WTC11 (cell line): ENCODE results near the gene SMG1. TPM values are rescaled to one million over a fixed set of nuclear protein-coding genes. Genes with fewer than 3 reads are reported as not detected.

ENCODE experiments used
- ATAC-seq: fragments of 200-7000 bp; cut with Tn5 transposase; 2 replicates; pipeline ENCODE4 v1.10.0; 2021; ENCODE audit warnings: mild to moderate bottlenecking, moderate library complexity
- CTCF ChIA-PET: fragments of 300-600 bp; sonication (Branson Sonifier 250); formaldehyde crosslinking; loops from one replicate; lab custom pipeline; 2021; ENCODE audit warnings: antibody characterized with exemption; lab: Charles Lee
- POLR2A ChIA-PET: fragments of 350-600 bp; sonication (Branson Sonifier 250); formaldehyde crosslinking; loops from one replicate; lab custom pipeline; 2021; ENCODE audit warnings: antibody characterized with exemption; lab: Charles Lee
- DNase-seq: peaks from one replicate; pipeline ENCODE4 v3.0.0; 2021; ENCODE audit warnings: low spot score
- H3K27ac Mint-ChIP-seq: 2 replicates; pipeline ENCODE4 v1.8.0; 2021; ENCODE audit warnings: mixed read lengths
- H3K27me3 Mint-ChIP-seq: 2 replicates; pipeline ENCODE4 v1.8.0; 2021; ENCODE audit warnings: low read depth, mild to moderate bottlenecking, moderate library complexity, mixed read lengths
- H3K36me3 Mint-ChIP-seq: 2 replicates; pipeline ENCODE4 v1.8.0; 2021; ENCODE audit warnings: mixed read lengths
- H3K4me1 Mint-ChIP-seq: 2 replicates; pipeline ENCODE4 v1.8.0; 2022; ENCODE audit warnings: mixed read lengths
- H3K4me3 Mint-ChIP-seq: 2 replicates; pipeline ENCODE4 v1.8.0; 2021; ENCODE audit warnings: mild to moderate bottlenecking, moderate library complexity, mixed read lengths
- H3K9me3 Mint-ChIP-seq: 2 replicates; pipeline ENCODE4 v1.8.0; 2021; ENCODE audit warnings: mixed read lengths
- AFF4 ChIP-seq: sonication (generic); formaldehyde crosslinking; IDR thresholded peaks from 2 replicates; pipeline ENCODE4 v1.8.1; 2023; ENCODE audit warnings: mild to moderate bottlenecking, missing genetic modification reagents, borderline replicate concordance
- ATF1 ChIP-seq: sonication (generic); formaldehyde crosslinking; IDR thresholded peaks from 2 replicates; pipeline ENCODE4 v1.8.1; 2023; ENCODE audit warnings: mild to moderate bottlenecking, moderate library complexity, missing genetic modification reagents
- FOXK1 ChIP-seq: sonication (generic); formaldehyde crosslinking; IDR thresholded peaks from 2 replicates; pipeline ENCODE4 v1.8.0; 2022; ENCODE audit warnings: mild to moderate bottlenecking, moderate library complexity, missing genetic modification reagents
- GABPB1 ChIP-seq: sonication (generic); formaldehyde crosslinking; IDR thresholded peaks from 2 replicates; pipeline ENCODE4 v1.8.1; 2023; ENCODE audit warnings: mild to moderate bottlenecking, missing genetic modification reagents
- HMGA2 ChIP-seq: fragments of 250-450 bp; sonication (Bioruptor Pico); IDR thresholded peaks from 2 replicates; pipeline ENCODE4 v1.4.0; 2021; ENCODE audit warnings: mild to moderate bottlenecking, moderate library complexity
- IRF2 ChIP-seq: sonication (generic); formaldehyde crosslinking; IDR thresholded peaks from 2 replicates; pipeline ENCODE4 v1.8.0; 2022; ENCODE audit warnings: low read depth, missing genetic modification reagents, borderline replicate concordance
- JUN ChIP-seq: sonication (generic); formaldehyde crosslinking; IDR thresholded peaks from 2 replicates; pipeline ENCODE4 v1.8.0; 2023; ENCODE audit warnings: mild to moderate bottlenecking, missing genetic modification reagents
- NFE2L1 ChIP-seq: sonication (generic); formaldehyde crosslinking; IDR thresholded peaks from 2 replicates; pipeline ENCODE4 v1.8.1; 2023; ENCODE audit warnings: missing genetic modification reagents
- NR3C1 ChIP-seq: sonication (generic); formaldehyde crosslinking; conservative IDR thresholded peaks from 2 replicates; pipeline ENCODE4 v1.8.1; 2023; ENCODE audit warnings: low read depth, mild to moderate bottlenecking, missing genetic modification reagents
- OVOL2 ChIP-seq: fragments of 250-450 bp; sonication (Bioruptor Pico); IDR thresholded peaks from 2 replicates; pipeline ENCODE4 v1.9.0; 2021; ENCODE audit warnings: mild to moderate bottlenecking, borderline replicate concordance
- RELA ChIP-seq: sonication (generic); formaldehyde crosslinking; IDR thresholded peaks from 2 replicates; pipeline ENCODE4 v1.8.1; 2022; ENCODE audit warnings: missing genetic modification reagents, mild to moderate bottlenecking, borderline replicate concordance
- TP53 ChIP-seq: sonication (generic); formaldehyde crosslinking; IDR thresholded peaks from 2 replicates; pipeline ENCODE4 v1.8.1; 2023; ENCODE audit warnings: mild to moderate bottlenecking, missing genetic modification reagents
- ZBTB21 ChIP-seq: sonication (generic); formaldehyde crosslinking; IDR thresholded peaks from 2 replicates; pipeline ENCODE4 v1.8.1; 2023; ENCODE audit warnings: mild to moderate bottlenecking, missing genetic modification reagents, borderline replicate concordance
- ZNF121 ChIP-seq: sonication (generic); formaldehyde crosslinking; IDR thresholded peaks from 2 replicates; pipeline ENCODE4 v1.8.0; 2023; ENCODE audit warnings: missing genetic modification reagents
- ZNF416 ChIP-seq: fragments of 250-450 bp; sonication (Bioruptor Pico); IDR thresholded peaks from 2 replicates; pipeline ENCODE4 v1.9.0; 2021; ENCODE audit warnings: mild to moderate bottlenecking, inconsistent platforms
- total RNA-seq: library from RNA; stranded (reverse); gene quantifications from 3 replicates; pipeline ENCODE4 v1.2.3, GENCODE V29; 2021
- TF ChIP-seq, protein P1 (sequence below): sonication (generic); formaldehyde crosslinking; IDR thresholded peaks from 2 replicates; pipeline ENCODE4 v1.8.1; 2023; ENCODE audit warnings: mild to moderate bottlenecking, missing genetic modification reagents
- TF ChIP-seq, protein P2 (sequence below): sonication (generic); formaldehyde crosslinking; conservative IDR thresholded peaks from 2 replicates; pipeline ENCODE4 v1.8.1; 2022; ENCODE audit warnings: mild to moderate bottlenecking, missing genetic modification reagents
- TF ChIP-seq, protein P3 (sequence below): fragments of 200-600 bp; IDR thresholded peaks from 2 replicates; pipeline ENCODE4 v1.8.0; 2022; ENCODE audit warnings: antibody characterized with exemption
- TF ChIP-seq, protein P4 (sequence below): sonication (generic); formaldehyde crosslinking; conservative IDR thresholded peaks from 2 replicates; pipeline ENCODE4 v1.8.1; 2023; ENCODE audit warnings: mild to moderate bottlenecking, low read depth, missing genetic modification reagents, moderate library complexity

Gene SMG1
- total RNA-seq, 1 experiment from 2014 or later, result 72.2 TPM

- POLR2A ChIA-PET, result no interaction called here
- CTCF ChIA-PET, result no interaction called here
- Mint-ChIP-seq H3K36me3 (peaks cover 85% of the 10 kb centered on the region), H3K27me3 (no peaks in the 10 kb centered on the region), H3K4me3 (no peak overlapping the region), H3K9me3 (no peaks in the 10 kb centered on the region), H3K27ac (peak overlapping the region; percentile 26; the same call in 1 of the 2 replicates), H3K4me1 (peaks cover 7% of the 10 kb centered on the region)
- ATAC-seq, result no peak
- TF ChIP-seq GABPB1 (CRISPR knock-in tag) (no peak), RELA (no peak), JUN (CRISPR knock-in tag) (no peak), NR3C1 (CRISPR knock-in tag) (no peak), ZBTB21 (CRISPR knock-in tag) (no peak), OVOL2 (CRISPR knock-in tag) (no peak), NFE2L1 (no peak), AFF4 (CRISPR knock-in tag) (no peak), ZNF416 (CRISPR knock-in tag) (no peak), HMGA2 (no peak), ZNF121 (CRISPR knock-in tag) (no peak), ATF1 (CRISPR knock-in tag) (no peak), FOXK1 (CRISPR knock-in tag) (no peak)
- TF ChIP-seq, protein P1, sequence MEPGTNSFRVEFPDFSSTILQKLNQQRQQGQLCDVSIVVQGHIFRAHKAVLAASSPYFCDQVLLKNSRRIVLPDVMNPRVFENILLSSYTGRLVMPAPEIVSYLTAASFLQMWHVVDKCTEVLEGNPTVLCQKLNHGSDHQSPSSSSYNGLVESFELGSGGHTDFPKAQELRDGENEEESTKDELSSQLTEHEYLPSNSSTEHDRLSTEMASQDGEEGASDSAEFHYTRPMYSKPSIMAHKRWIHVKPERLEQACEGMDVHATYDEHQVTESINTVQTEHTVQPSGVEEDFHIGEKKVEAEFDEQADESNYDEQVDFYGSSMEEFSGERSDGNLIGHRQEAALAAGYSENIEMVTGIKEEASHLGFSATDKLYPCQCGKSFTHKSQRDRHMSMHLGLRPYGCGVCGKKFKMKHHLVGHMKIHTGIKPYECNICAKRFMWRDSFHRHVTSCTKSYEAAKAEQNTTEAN (CRISPR knock-in tag), result no peak
- TF ChIP-seq, protein P2, sequence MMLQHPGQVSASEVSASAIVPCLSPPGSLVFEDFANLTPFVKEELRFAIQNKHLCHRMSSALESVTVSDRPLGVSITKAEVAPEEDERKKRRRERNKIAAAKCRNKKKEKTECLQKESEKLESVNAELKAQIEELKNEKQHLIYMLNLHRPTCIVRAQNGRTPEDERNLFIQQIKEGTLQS (CRISPR knock-in tag), result no peak
- TF ChIP-seq, protein P3, sequence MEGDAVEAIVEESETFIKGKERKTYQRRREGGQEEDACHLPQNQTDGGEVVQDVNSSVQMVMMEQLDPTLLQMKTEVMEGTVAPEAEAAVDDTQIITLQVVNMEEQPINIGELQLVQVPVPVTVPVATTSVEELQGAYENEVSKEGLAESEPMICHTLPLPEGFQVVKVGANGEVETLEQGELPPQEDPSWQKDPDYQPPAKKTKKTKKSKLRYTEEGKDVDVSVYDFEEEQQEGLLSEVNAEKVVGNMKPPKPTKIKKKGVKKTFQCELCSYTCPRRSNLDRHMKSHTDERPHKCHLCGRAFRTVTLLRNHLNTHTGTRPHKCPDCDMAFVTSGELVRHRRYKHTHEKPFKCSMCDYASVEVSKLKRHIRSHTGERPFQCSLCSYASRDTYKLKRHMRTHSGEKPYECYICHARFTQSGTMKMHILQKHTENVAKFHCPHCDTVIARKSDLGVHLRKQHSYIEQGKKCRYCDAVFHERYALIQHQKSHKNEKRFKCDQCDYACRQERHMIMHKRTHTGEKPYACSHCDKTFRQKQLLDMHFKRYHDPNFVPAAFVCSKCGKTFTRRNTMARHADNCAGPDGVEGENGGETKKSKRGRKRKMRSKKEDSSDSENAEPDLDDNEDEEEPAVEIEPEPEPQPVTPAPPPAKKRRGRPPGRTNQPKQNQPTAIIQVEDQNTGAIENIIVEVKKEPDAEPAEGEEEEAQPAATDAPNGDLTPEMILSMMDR, result no peak
- no peak for DNase-seq
These were observed 84.2 kb downstream of the SMG1 start for GRCh38 chr16:18841833-18842525.

GRCh38 chr16:18839555-18839954 is 86.7 kb downstream of the SMG1 start:
- POLR2A ChIA-PET, result no interaction called here
- Mint-ChIP-seq H3K27me3 (no peaks in the 10 kb centered on the region), H3K4me3 (no peak overlapping the region), H3K9me3 (no peaks in the 10 kb centered on the region), H3K4me1 (no peaks in the 10 kb centered on the region), H3K27ac (peak overlapping the region; percentile 39), H3K36me3 (peaks cover 85% of the 10 kb centered on the region)
- CTCF ChIA-PET, result interaction anchor here (1.0 kb wide), 1 partner anchor 38 kb away, joined by 3 read pairs; the partner anchor contains the start of gene ARL6IP1
- ATAC-seq (peak; percentile 66), DNase-seq (no peak)
- TF ChIP-seq, protein P4, sequence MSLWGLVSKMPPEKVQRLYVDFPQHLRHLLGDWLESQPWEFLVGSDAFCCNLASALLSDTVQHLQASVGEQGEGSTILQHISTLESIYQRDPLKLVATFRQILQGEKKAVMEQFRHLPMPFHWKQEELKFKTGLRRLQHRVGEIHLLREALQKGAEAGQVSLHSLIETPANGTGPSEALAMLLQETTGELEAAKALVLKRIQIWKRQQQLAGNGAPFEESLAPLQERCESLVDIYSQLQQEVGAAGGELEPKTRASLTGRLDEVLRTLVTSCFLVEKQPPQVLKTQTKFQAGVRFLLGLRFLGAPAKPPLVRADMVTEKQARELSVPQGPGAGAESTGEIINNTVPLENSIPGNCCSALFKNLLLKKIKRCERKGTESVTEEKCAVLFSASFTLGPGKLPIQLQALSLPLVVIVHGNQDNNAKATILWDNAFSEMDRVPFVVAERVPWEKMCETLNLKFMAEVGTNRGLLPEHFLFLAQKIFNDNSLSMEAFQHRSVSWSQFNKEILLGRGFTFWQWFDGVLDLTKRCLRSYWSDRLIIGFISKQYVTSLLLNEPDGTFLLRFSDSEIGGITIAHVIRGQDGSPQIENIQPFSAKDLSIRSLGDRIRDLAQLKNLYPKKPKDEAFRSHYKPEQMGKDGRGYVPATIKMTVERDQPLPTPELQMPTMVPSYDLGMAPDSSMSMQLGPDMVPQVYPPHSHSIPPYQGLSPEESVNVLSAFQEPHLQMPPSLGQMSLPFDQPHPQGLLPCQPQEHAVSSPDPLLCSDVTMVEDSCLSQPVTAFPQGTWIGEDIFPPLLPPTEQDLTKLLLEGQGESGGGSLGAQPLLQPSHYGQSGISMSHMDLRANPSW (CRISPR knock-in tag), result no peak
- TF ChIP-seq NFE2L1 (no peak), IRF2 (CRISPR knock-in tag) (no peak), TP53 (no peak)
